ENCODE results near the gene EEF2K. TPM values are rescaled to one million over a fixed set of nuclear protein-coding genes. Genes with fewer than 3 reads are reported as not detected.

EEF2K gene
- total RNA-seq, 1 donor from 2014 or later = 31.9 TPM

GRCh38 chr16:22262460-22262859, 56.4 kb downstream of the EEF2K start:
- no peaks in the 10 kb centered on the region for H3K9me3 ChIP-seq
- intact Hi-C loops (cut with DNase I) = no loop called here
- no peaks in the 10 kb centered on the region for H3K4me1 ChIP-seq
- TF ChIP-seq CTCF (IDR thresholded peaks at IDR 0.05) = no peak
- no peak overlapping the region for H3K4me3 ChIP-seq
- peaks cover 86 to 96% of the 10 kb centered on the region in 2 donors for H3K36me3 ChIP-seq
- no peak for DNase-seq (ENCODE audit: low spot score in 2 of 2)
- no peak overlapping the region for H3K27ac ChIP-seq
- H3K27me3 ChIP-seq = no peaks in the 10 kb centered on the region

GRCh38 chr16:22264786-22265185, 58.7 kb downstream of the EEF2K start:
- Histone ChIP-seq H3K4me3 (no peak overlapping the region), H3K9me3 (no peaks in the 10 kb centered on the region), H3K27ac (no peak overlapping the region), H3K4me1 (no peaks in the 10 kb centered on the region), H3K27me3 (no peaks in the 10 kb centered on the region), H3K36me3 (peaks cover 81 to 94% of the 10 kb centered on the region in 2 donors)
- TF ChIP-seq CTCF (IDR thresholded peaks at IDR 0.05) = no peak
- no peak for DNase-seq (ENCODE audit: low spot score in 2 of 2)
- intact Hi-C loops (cut with DNase I) = no loop called here

- H3K36me3 ChIP-seq = peaks cover 80 to 94% of the 10 kb centered on the region in 2 donors
- intact Hi-C loops (cut with DNase I) = no loop called here
Measured at GRCh38 chr16:22265351-22265750, 59.3 kb downstream of the EEF2K start.

GRCh38 chr16:22266546-22266945, 60.5 kb downstream of the EEF2K start:
- Histone ChIP-seq H3K4me1 (no peaks in the 10 kb centered on the region), H3K4me3 (no peak overlapping the region), H3K9me3 (no peaks in the 10 kb centered on the region), H3K36me3 (peaks cover 80 to 94% of the 10 kb centered on the region in 2 donors), H3K27ac (no peak overlapping the region), H3K27me3 (no peaks in the 10 kb centered on the region)
- intact Hi-C loops (cut with DNase I) = no loop called here
- no peak for DNase-seq (ENCODE audit: low spot score in 2 of 2)
- TF ChIP-seq CTCF (IDR thresholded peaks at IDR 0.05) = no peak

More at GRCh38 chr16:22265351-22265750, 59.3 kb downstream of the EEF2K start:
- Histone ChIP-seq H3K27ac (no peak overlapping the region), H3K4me1 (no peaks in the 10 kb centered on the region), H3K27me3 (no peaks in the 10 kb centered on the region), H3K4me3 (no peak overlapping the region), H3K9me3 (no peaks in the 10 kb centered on the region)
- no peak for DNase-seq (ENCODE audit: low spot score in 2 of 2)
- no peak for TF ChIP-seq CTCF (IDR thresholded peaks at IDR 0.05)

GRCh38 chr16:22267764-22268163, 61.7 kb downstream of the EEF2K start:
- Histone ChIP-seq H3K27me3 (no peaks in the 10 kb centered on the region), H3K36me3 (peaks cover 86 to 94% of the 10 kb centered on the region in 2 donors), H3K9me3 (no peaks in the 10 kb centered on the region), H3K27ac (no peak overlapping the region), H3K4me3 (no peak overlapping the region), H3K4me1 (no peaks in the 10 kb centered on the region)
- no peak for TF ChIP-seq CTCF (IDR thresholded peaks at IDR 0.05)
- no peak for DNase-seq (ENCODE audit: low spot score in 2 of 2)
- intact Hi-C loops (cut with DNase I) = no loop called here

GRCh38 chr16:22270525-22270924, 64.4 kb downstream of the EEF2K start:
- intact Hi-C loops (cut with DNase I) = no loop called here
- peaks cover 86 to 98% of the 10 kb centered on the region in 2 donors for H3K36me3 ChIP-seq

More at GRCh38 chr16:22270525-22270924, 64.4 kb downstream of the EEF2K start:
- Histone ChIP-seq H3K27ac (no peak overlapping the region), H3K4me1 (no peaks in the 10 kb centered on the region), H3K9me3 (no peaks in the 10 kb centered on the region), H3K4me3 (no peak overlapping the region), H3K27me3 (no peaks in the 10 kb centered on the region)
- no peak for DNase-seq (ENCODE audit: low spot score in 2 of 2)
- no peak for TF ChIP-seq CTCF (IDR thresholded peaks at IDR 0.05)

Measured in ascending aorta (tissue), 2 donors.